Right renal pelvis (tissue), 4 donors: ENCODE measurements around the gene MLLT1. TPM values are rescaled to one million over a fixed set of nuclear protein-coding genes. Genes with fewer than 3 reads are reported as not detected.

Experiments used
- DNase-seq, 4 donors: peaks; one replicate each; pipeline ENCODE4 v3.0.0-alpha.2; 2013; ENCODE audit warnings: low read depth in 4 of 4, low spot score in 3 of 4, missing footprints in 1 of 4
- polyA plus RNA-seq, 4 donors: library from polyadenylated mRNA; unstranded; fragments of 120-200 nt; gene quantifications; one replicate each; pipeline ENCODE4 v1.2.1, GENCODE V29; 2013; ENCODE audit not compliant: insufficient read length in 4 of 4

MLLT1 gene
- polyA plus RNA-seq, 4 donors, result 79.8 to 121 (median 86.5) TPM

DNA sequence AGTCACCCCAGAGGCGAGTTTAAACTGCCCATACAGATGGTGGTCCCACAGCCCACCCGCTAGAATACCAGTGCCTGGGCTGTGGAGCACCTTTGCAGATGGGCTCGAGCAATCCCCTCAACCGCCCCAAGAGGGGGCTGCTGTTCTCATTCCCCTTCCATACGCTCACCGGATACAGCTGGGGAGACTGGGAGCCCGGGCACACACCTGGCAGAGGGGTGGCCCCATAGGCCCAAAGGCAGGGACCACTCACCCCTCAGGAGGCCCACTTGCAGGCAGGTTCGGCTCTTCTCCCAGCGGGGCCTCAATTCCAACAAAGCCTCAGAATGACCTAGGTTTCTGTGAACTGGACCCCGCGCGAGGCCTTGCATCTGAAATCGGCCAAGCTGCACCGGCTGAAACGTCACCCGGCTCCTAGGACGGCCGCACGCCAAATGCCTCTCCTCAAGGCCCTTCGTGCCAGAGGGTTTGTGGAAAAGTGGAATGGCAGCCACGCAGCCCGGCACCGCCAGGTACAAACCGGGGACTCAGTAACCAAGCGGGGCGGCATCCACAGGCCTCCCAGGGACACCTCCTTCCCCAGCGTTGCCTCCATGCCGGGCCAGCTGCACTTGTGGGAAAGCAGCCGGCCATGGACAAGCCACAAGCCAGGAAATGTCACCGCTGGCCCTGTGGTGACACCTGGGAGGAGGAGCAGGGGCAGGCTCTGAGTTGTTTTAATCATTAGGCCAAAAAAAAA is 18.7 kb downstream of the MLLT1 start:
- DNase-seq, result no peak

DNA sequence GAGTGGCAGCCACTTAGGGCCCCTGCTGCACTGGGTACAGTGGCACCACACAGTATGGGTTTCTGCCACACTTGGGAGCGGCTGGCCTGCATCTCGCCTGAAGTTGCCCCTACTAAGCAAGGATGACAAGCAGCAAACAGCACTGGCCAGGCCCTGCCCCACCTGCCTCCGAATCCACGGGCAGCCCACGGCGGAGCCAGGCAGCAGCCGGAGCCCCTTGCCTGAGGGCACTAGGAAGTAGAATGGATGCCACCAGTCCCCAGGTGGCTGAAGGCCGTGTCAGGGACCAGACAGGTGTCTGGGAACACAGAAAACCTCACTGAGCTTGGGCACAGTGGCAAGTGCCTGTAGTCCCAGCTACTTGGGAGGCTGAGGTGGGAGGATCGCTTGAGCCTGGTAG is 19.4 kb downstream of the MLLT1 start:
- DNase-seq, result no peak

DNA sequence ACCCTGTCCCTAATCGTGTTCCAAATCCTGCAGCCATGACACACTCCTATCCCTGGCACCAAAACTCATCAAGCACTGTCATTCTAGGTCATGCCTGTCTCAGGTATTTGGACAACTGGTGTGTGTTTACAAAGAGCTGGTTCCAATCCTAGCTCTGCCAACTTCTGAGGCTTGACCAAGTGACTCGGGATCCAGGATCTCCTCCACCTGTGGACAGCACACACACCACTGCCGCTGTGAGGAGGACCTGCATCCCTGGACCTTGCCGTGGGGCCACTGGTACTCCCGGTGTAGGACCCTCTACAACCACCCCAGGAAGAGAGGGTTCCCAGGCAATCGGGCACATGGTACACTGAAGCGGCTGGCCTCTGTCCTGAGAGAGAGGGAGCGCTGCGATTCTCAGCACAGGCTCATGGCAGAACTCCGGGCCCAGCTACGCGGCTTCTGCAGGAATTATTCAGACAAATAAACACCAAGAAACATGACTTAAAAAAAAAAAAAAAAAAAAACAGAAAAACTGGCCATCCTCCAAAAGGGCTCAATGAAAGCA is 20.4 kb downstream of the MLLT1 start:
- no peak for DNase-seq

DNA sequence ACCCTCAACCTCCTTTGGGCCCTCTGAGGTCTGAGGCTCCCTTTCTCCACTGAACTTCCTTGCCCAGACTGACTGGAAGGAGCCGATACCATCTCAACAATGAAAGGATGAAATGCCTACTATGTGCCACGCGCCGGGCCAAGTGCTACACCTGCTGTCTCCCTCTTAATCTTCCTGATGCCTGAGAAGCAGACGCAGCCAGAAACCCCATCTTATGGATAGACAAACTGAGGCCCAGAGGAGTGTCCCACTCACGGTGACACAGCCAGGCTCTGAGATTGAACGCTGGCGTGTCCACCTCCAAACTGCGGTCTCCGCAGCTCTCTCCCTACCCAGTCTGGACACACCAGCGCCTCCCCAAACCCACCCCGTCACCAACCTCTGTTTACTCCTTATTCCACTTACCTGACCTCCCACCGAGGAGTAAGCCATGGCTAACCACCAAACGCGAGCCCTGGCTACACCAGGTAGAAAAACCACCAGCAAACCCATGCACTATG is 20.9 kb downstream of the MLLT1 start:
- DNase-seq, result no peak

DNA sequence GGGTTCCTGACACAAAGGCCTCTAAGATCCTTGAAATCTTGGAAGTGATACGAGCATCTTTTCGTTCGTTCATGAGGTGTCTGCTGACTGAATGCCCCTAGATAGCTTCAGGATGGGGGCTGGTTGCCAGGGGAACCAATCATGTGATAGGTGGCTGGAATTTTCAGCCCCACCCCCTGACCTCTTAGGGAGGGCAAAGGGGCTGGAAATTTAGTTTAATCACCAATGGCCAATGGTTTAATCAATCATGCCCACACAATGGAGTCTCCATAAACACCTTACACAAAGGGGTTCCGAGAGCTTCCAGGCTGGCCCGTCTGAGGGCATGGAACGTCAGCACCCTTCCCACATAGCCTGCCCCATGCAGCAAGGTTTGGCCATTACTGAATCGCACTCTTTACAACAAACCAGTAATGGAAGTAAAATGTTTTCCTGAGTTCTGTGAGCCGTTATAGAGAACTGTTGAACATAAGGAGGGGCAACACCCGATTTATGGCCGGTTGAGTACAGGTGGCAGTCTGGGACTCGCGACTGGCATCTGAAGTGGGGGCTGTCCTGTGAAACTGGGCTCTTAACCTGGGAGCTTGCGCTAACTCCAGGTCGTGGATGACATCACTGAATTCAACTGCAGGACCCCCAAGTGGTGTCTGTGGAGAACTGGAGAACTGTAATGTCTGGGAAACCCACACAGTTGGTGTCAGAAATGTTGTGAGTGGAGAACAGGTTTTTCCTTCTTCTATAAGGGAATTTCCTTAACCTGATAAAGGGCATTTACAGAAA is 25.6 kb downstream of the MLLT1 start:
- no peak for DNase-seq

DNA sequence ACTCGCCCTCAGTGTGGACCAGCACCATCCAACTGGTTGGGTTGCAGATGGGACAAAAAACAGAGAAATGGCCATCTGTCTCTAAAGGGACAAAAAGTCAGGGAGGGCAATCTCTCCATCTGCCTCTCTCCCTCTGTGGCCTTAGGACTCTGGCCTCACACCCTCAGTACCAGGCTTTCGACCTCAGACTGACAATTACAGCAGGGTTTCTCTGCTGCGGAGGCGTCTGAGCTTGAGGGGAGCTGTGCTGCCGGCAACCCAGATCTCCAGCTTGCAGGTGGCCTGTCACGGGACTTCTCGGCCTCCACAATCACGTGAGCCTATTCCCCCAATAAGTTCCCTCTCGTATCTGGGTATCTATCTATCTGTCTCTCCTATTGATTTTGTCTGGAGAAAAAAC is 27.7 kb downstream of the MLLT1 start:
- no peak for DNase-seq

DNA sequence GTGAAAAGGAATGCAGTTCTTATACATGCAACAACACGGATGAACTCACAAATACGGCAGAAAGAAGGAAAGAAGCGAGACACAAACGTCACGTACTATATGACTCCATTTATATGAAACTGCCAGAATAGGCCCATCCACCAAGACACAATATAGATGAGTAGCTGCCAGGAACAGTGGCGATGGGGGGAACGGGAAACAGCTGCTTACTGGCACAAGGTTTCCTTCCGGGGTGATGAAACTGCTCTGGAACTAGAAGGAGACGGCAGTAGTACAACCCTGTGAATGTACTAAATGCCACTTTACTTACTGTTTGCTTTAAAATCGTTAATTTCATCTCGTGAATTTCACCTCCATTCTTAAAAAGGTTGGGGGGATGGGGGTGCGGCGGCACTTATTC is 28.9 kb downstream of the MLLT1 start:
- DNase-seq, result no peak

DNA sequence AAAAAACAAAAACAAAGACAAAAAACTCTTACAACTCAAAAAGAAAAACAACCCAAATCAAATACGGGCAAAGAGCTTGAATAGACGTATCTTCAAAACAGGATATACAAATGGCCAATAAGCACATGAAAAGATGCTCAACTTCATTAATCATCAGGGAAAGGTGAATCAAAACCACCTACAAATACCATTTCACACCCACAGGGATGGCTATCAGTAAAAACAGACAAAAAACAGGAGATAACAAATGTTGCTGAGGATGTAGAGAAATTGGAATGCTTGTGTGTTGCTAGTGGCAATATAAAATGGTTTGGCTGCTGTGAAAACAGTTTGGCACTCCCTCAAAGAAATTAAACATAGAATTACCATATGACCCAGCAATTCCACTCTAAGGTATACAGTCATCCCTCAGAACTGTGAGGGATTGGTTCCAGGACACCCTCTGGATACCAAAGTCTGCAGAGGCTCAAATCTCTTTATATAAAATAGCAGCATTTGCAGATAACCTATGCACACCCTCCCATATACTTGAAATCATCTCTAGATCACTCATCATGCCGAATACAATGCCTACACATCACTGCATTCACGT is 29.7 kb downstream of the MLLT1 start:
- DNase-seq, result no peak

DNA sequence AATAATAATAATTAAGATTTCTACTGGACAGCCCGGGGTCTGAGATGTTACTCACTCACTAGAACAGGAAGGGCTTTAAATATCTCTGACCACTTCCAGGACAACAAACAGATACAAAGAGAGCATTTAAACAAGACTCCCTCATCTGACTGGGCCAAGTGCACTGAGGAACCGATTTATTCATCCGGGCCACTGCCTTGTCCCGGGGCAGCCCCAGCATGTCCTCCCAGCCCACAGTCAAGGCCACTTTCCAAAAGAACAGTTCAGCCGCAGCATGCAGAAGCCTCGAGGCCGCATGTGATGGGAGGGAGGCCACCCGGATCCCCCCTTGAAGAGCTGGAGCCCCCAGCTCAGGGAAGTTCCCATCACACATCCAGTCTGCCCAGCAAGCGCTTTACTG is 30.5 kb downstream of the MLLT1 start:
- no peak for DNase-seq

DNA sequence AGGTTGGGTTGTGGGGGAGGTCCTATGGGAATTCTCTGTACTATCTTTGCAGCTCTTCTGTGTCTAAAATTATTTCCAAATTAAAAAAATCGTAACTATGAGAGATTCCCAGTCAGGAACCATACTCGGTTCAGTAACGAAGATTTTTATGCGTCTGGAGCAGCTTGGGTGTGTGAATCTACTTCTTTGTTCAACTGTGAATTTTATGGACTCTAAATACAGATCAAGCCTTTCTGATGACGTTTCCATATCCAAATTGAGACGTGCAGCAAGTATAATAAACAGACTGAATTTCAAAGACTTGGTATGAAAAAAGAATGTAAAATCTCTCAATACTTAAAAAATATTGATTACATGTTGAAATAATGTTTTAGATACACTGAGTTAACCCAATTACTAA is 30.9 kb downstream of the MLLT1 start:
- no peak for DNase-seq

DNA sequence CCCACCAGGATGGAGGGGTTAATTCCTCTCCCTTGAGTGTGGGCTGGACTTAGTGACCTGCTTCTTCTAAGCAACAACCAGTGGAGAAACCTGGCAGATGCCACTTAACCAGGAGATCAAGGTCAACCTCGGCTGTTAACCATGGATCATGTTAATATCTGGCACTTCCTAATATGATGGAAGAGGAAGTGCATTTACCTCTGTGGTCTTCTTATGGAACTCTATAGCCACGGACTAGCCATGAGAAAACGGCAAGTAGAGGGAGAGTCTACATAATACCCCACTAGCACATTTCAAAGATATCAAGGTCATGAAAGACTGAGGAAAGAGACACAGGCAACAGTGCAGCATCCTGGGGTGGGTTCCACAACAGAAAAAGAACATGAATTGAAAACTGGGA is 31.4 kb downstream of the MLLT1 start:
- DNase-seq, result no peak

DNA sequence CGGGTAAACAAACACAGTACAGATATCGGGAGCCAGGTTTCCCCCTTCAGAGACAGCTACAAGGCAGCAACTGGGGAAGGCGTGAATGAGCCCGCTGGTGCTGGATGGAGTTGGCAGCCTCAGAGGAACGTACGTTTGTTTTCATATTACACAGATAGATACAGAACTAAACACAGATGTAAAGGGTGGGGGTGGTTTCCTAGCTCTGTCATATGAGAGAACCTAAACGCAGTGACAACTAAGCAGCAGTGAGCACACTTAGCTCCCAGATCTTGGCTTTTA is 32.8 kb downstream of the MLLT1 start:
- DNase-seq, result no peak

DNA sequence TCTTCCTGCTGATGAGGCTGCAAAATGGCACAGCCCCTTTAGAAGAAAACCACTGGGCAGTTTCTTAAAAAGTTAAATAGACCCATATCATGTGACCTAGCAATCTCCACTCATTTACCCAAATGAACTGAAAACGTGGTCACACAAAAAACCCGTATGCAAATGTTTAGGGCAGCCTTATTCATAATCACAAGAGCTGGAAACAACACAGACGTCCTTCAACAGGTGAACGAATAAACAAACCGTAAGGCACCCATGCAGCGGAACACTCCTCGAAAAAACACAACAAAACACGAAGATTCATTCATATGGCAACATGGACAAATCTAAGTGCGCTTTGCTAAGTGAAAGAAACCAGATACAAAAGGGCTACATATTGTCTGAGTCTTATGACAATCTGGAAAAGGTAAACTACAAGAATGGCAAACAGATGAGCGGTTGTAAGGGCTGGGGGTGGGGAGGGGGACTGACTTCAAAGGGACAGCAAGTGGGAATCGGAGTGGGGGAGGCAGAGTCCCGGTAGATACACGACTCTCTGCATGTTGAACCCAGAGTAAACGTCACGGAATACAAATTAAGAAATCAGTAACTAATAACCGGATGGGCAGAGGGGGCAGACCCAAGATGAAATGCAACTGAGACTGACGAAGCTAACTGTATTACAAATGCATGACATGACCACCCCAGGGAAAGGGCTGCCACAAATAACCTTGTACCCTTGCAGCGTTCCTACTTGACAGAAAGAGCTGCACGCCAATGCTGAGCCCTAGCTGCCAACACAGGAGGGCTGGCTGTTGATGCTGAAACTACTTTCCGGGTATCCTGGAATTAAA is 33.4 kb downstream of the MLLT1 start:
- DNase-seq, result no peak

DNA sequence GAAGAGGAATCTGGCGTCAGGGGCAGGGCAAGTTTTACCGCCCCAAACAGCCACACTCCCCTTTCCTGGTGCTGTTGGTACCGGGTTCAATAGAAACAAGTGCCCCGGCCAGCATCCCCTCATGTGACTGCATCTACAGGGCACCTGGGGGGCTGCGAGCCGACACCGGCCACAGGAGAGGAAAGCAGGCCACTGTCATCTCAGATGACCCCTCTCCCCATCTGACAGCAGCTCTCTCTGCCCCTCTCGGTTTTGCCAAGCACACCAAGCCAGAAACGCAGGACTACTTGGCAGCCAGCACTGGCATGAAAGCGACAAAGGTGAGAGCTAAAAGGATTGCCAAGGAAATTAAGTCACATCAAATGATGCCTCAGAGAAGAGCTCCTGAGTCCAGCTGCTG is 37.1 kb downstream of the MLLT1 start:
- DNase-seq, result no peak

DNA sequence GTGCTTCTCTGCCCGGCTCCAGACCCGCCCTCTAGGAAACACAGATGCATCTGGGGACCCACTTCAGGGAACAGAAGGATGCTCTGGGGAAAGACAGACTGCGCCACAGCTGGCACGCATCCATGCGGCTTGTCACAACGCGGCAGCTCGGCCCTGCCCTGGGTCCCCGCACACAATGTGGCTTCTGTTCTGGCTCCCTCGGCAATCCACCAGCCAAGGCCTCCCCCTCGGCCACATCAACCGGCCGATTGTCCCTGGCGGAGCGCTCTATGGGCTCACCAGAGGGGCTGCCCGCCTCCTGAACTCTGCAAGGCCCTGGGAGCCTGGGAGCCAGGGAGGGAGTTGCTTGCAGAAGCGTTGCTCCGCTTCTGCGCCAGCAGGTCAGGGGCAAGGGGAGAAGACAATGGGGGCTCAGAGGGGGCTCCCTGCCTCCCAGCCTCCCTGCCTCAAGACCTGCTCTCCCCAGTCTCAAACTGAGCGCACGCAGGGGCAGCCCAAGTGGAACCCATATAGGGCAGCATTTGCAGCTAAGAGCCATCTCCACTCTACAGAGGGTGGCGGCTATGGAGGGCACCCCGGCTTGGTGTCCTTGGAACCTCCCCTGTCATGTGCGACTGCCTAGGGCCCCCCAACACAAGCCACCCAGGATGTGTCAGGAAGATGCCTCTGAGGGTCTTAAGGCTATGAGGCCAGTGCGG is 37.9 kb downstream of the MLLT1 start:
- no peak for DNase-seq

DNA sequence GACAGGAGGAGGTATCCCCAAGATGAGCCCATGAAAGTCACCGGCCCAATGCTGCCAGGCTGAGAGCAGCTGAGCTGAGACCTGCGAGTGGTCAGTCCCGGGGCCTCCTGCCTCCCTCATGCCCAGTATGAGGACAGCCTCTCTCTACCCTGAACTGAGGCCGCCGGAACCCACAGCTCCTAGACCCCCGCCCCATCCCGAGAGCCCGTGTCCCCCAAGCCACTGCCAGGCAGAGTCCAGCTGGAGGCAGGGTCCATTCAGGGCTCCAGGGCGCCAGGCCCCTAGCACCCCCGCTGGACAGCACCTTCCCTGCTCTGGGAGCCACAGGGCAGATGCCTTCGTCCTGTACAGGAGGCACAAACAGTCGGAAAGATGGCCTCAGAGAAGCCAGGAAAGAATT is 38.7 kb downstream of the MLLT1 start:
- no peak for DNase-seq

DNA sequence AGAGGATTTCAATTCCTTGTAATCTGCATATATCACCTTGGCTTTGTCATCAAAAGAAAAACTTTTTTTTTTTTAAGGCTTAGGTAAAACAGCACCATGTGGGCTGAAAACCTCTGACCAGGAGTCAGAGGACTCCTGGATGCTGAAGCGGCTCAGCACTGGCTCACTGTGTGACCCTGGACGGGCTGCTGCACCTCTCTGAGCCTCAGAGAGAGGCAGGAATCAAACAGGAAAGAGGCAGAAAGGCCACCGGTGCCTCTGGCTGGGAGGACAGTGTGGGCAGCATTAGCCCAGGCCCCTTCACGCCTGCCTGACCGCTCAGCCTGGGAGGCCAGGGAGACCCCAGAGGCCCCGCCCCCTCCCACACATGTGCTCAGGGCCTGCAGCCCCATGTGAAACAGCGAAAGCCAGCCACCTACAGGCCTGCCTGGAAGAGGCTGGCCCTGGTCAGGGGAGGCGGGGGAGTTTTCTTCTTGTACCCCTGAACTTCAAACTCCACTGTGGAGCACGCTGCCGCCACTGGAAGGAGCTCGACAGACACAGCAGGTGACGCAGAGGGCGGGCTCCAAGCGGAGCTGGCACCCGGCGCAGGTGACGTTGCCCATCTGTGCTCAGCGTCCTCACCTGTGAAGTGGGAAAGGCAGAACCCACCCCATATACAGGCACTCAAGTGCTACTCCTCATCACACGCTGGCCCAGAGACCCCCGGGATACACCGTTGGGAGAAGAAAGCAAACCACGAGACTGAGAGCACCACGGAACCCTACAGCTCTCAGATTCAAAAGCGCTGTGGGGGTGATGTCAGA is 39.7 kb downstream of the MLLT1 start:
- DNase-seq, result no peak

DNA sequence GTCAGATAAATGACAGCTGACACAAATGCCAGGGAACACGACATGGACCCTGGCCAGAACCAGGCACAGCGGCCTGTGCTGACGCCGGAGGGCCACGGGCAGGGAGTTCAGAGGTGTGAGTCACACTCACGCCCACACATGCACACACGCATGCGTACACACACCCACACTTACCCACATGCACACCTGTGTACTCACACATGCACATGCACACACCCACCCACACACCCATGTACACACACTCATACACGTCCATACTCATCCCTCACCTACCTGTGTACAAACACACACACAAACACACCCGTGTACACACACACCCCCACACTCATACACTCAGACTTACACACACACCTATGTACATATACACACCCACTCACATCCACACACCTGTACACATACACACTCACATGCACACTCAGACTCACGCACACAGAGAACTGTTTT is 40.4 kb downstream of the MLLT1 start:
- no peak for DNase-seq

DNA sequence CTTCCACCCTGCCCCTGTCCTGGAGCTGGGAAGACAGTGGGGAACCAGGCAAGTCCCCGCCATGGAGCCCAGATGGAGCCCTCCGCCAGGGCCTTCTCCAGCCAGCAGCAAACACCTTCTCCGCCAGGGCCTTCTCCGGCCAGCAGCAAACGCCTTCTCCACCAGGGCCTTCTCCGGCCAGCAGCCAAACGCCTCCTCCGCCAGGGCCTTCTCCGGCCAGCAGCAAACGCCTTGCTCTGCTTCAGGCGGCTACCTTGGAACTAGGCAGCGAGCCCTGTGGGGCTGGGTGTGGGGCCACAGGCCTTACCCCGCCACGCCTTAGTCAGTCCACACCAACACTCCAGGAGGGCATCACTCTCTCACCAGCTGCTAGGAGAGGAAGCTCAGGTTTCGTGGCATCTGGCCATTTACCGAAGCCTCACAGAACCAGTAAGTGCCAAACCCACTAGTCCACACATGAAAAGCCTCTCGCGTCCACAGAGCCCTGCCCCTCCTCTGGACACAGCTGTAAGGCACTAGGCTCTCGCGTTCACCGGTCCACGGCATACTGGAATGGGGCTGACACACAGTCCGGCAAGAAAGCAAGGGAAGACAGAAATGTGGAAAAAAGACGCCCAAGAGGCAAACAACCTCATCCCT is 41.0 kb downstream of the MLLT1 start:
- no peak for DNase-seq
